Activated B cell treated with CpG ODN at 0.5 μM for 24 hours (primary cell): ENCODE results near the gene TBC1D22B. TPM values are rescaled to one million over a fixed set of nuclear protein-coding genes. Genes with fewer than 3 reads are reported as not detected.

ENCODE experiments used
- ATAC-seq: fragments of 200-7000 bp; cut with Tn5 transposase; one replicate; pipeline ENCODE4 v1.10.0; 2021; ENCODE audit warnings: low read depth, mild to moderate bottlenecking, moderate library complexity
- CTCF ChIA-PET: fragments of 350-600 bp; sonication (Branson Sonifier 250); formaldehyde crosslinking; loops from one replicate; lab custom pipeline; 2021; ENCODE audit warnings: antibody characterized with exemption; lab: Charles Lee
- POLR2A ChIA-PET: fragments of 350-600 bp; sonication (Branson Sonifier 250); formaldehyde crosslinking; loops from one replicate; lab custom pipeline; 2021; ENCODE audit warnings: antibody characterized with exemption; lab: Charles Lee
- DNase-seq: peaks from one replicate; pipeline ENCODE4 v3.0.0; 2022
- H3K27ac Mint-ChIP-seq: one replicate; pipeline ENCODE4 v1.8.0; 2020; ENCODE audit warnings: mixed read lengths
- H3K27me3 Mint-ChIP-seq: one replicate; pipeline ENCODE4 v1.8.0; 2021; ENCODE audit warnings: mixed read lengths
- H3K36me3 Mint-ChIP-seq: one replicate; pipeline ENCODE4 v1.8.0; 2021; ENCODE audit warnings: low read depth, mixed read lengths
- H3K4me1 Mint-ChIP-seq: one replicate; pipeline ENCODE4 v1.8.0; 2021; ENCODE audit warnings: mixed read lengths
- H3K4me3 Mint-ChIP-seq: one replicate; pipeline ENCODE4 v1.8.0; 2020; ENCODE audit warnings: mild to moderate bottlenecking, mixed read lengths
- H3K9me3 Mint-ChIP-seq: one replicate; pipeline ENCODE4 v1.8.0; 2020; ENCODE audit warnings: mixed read lengths
- CTCF ChIP-seq: fragments of 200-600 bp; IDR thresholded peaks from one replicate; pipeline ENCODE4 v1.8.0; 2022; ENCODE audit warnings: antibody characterized with exemption, mild to moderate bottlenecking
- intact Hi-C: fragments of 100-400 bp; cut with micrococcal nuclease; formaldehyde crosslinking; loops from one replicate; pipeline ENCODE4 v1.15.1; 2024
- total RNA-seq: library from RNA; stranded (reverse); gene quantifications from 2 replicates; pipeline ENCODE4 v1.2.3, GENCODE V29; 2022

The TBC1D22B gene
- total RNA-seq, 1 donor from 2014 or later, result 10.7 TPM

GRCh38 chr6:37309692-37310091 is 52.1 kb downstream of the TBC1D22B start:
- intact Hi-C loops, result no loop called here
- Mint-ChIP-seq H3K27me3 (no peaks in the 10 kb centered on the region), H3K4me1 (no peaks in the 10 kb centered on the region), H3K9me3 (no peaks in the 10 kb centered on the region), H3K27ac (no peak overlapping the region), H3K36me3 (peaks cover 57% of the 10 kb centered on the region), H3K4me3 (no peak overlapping the region)
- TF ChIP-seq CTCF, result no peak
- DNase-seq (no peak), ATAC-seq (no peak)
- POLR2A ChIA-PET, result no interaction called here
- CTCF ChIA-PET, result interaction anchor here (1.0 kb wide), 1 partner anchor 16 kb away, joined by 3 read pairs; no protein-coding TSS in a partner anchor

- no peak for TF ChIP-seq CTCF
- H3K27ac Mint-ChIP-seq, result no peak overlapping the region
- no peak for ATAC-seq
- intact Hi-C loops, result no loop called here
- H3K4me1 Mint-ChIP-seq, result no peaks in the 10 kb centered on the region
- H3K36me3 Mint-ChIP-seq, result peaks cover 57% of the 10 kb centered on the region
- CTCF ChIA-PET, result no interaction called here
- no peak for DNase-seq
- no peak overlapping the region for H3K4me3 Mint-ChIP-seq
- H3K27me3 Mint-ChIP-seq, result no peaks in the 10 kb centered on the region
- POLR2A ChIA-PET, result no interaction called here
- no peaks in the 10 kb centered on the region for H3K9me3 Mint-ChIP-seq
Measured at GRCh38 chr6:37310966-37311365, 53.4 kb downstream of the TBC1D22B start.

DNA sequence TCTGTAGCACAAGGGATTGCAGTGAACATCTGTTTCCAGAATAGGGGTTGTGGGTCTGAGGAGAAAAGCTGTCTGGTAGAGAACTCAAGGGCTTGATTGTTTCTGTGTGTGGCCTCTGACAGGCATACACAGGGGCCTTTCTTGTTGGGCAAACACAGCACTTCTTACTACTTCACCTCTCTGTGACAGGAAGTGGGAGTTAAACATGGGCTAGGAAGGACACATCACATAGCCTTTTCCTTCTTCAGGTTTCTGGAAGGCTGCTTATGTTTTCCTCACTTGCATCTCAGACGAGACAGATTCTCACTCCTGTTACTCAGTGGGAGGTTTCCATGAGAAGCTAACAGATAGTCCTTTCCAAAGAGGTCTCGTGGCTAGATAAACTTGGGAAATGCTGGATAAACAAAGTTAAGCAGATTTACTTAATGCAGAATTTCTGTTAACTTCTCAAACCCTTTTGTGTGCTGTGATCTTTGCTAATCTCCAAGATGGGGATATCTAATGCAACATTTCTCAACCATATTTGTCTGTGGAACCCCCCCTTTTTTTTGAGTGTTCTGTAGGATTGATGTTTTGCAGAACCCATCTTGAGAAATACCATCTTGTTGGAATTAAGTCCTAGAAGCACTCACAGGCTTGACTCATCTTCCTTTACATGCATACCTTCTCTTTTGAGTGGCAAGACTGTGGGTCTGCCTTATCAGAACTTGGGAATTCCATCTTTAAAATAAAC is 54.3 kb downstream of the TBC1D22B start:
- H3K9me3 Mint-ChIP-seq, result no peaks in the 10 kb centered on the region
- TF ChIP-seq CTCF, result no peak
- no peak overlapping the region for H3K27ac Mint-ChIP-seq
- CTCF ChIA-PET, result no interaction called here
- no peaks in the 10 kb centered on the region for H3K27me3 Mint-ChIP-seq
- peaks cover 49% of the 10 kb centered on the region for H3K36me3 Mint-ChIP-seq
- intact Hi-C loops, result no loop called here
- DNase-seq (no peak), ATAC-seq (no peak)
- POLR2A ChIA-PET, result no interaction called here
- no peaks in the 10 kb centered on the region for H3K4me1 Mint-ChIP-seq
- no peak overlapping the region for H3K4me3 Mint-ChIP-seq

DNA sequence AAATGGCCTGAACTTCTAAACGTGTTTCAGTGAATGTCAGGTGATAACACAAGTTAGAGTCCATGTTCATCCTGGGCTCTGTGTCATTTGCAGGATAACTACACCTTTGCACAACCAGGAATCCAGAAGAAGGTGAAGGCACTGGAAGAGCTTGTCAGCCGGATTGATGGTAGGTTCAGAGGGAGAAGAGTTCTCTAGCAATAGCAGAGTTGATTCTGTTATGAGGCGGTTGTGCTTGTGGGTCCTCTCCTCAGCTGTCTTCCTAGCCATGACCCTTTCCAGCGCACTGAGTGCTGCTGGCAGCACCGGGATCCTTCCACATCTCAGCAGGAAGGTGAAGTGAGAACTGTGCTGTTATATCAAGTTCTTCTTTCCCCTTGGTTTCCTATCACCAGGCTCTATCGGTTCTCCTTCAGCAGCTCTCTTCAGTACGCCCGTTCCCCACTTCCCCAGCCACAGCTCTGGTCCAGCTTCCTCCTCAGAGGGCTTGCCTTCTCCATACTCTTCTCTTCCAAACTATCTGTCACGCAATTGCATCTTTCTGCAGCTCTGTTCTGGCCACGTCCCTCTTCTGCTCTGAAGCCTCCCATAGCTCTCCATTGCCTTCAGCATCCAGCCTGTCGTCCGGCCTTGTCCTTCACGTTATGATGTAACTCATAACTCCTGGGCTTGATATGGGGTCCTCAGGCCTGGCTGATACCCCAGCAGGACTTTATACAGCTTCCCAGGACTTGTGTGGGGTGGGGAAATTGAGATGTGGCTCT is 56.3 kb downstream of the TBC1D22B start:
- intact Hi-C loops, result no loop called here
- Mint-ChIP-seq H3K4me3 (no peak overlapping the region), H3K27ac (no peak overlapping the region), H3K4me1 (no peaks in the 10 kb centered on the region), H3K36me3 (peaks cover 41% of the 10 kb centered on the region), H3K9me3 (no peaks in the 10 kb centered on the region), H3K27me3 (no peaks in the 10 kb centered on the region)
- ATAC-seq (no peak), DNase-seq (no peak)
- no peak for TF ChIP-seq CTCF
- POLR2A ChIA-PET, result no interaction called here
- CTCF ChIA-PET, result interaction anchor here (0.9 to 1.8 kb wide), 5 partner anchors 10 to 92 kb away, joined by 3 to 6 read pairs (median 4); no protein-coding TSS in a partner anchor
